A549 (cell line): ENCODE results near the gene TTC27. TPM values are rescaled to one million over a fixed set of nuclear protein-coding genes. Genes with fewer than 3 reads are reported as not detected.

ENCODE experiments used
- ATAC-seq, 2 experiments: fragments of 200-7000 bp in 1 of 2; fragments of >200 bp in 1 of 2; cut with Nextera tagmentation in 1 of 2; cut with Tn5 transposase in 1 of 2; 3 replicates each; pipeline versions ENCODE4 v1.8.0 to v1.9.1; 2018 to 2020; ENCODE audit warnings: mild to moderate bottlenecking in 1 of 2, moderate library complexity in 1 of 2
- CTCF ChIA-PET: fragments of 300-600 bp; sonication (Branson Sonifier 250); formaldehyde crosslinking; extraction: SDS; loops from one replicate; lab custom pipeline; 2021; ENCODE audit warnings: antibody characterized with exemption, inconsistent platforms; lab: Yijun Ruan, JAX
- POLR2A ChIA-PET: fragments of 350-600 bp; formaldehyde crosslinking; extraction: SDS; loops from one replicate; lab custom pipeline; 2021; ENCODE audit warnings: antibody characterized with exemption, inconsistent platforms; lab: Yijun Ruan, JAX
- DNase-seq, 2 experiments: peaks; one replicate each; pipeline versions ENCODE4 v3.0.0 to v3.0.0-alpha.2; 2011 to 2016; ENCODE audit warnings: low read depth in 1 of 2, low spot score in 1 of 2
- FAIRE-seq: peaks from 2 replicates; lab custom pipeline; 2011; peaks lifted over from hg19 to GRCh38; lab: Jason Lieb, UNC
- H3K27ac ChIP-seq, 2 experiments: fragments of >200 bp; sonication (Bioruptor Twin); formaldehyde crosslinking; 3 replicates each; pipeline ENCODE4 v1.5.1; 2016 to 2017
- H3K4me1 ChIP-seq: fragments of >200 bp; sonication (Bioruptor Twin); formaldehyde crosslinking; 3 replicates; pipeline ENCODE4 v1.6.1; 2016
- H3K4me2 ChIP-seq: fragments of >200 bp; sonication (Bioruptor Twin); formaldehyde crosslinking; 3 replicates; pipeline ENCODE4 v1.6.1; 2016
- H3K4me3 ChIP-seq: fragments of >200 bp; sonication (Bioruptor Twin); formaldehyde crosslinking; 3 replicates; pipeline ENCODE4 v1.5.1; 2016
- H3K9me3 ChIP-seq: fragments of >200 bp; sonication (Bioruptor Twin); formaldehyde crosslinking; 3 replicates; pipeline ENCODE4 v1.6.1; 2016
- BHLHE40 ChIP-seq: IDR thresholded peaks from 2 replicates; pipeline ENCODE4 v1.6.1; 2012; ENCODE audit warnings: low read depth, low read length, inconsistent platforms
- CEBPB ChIP-seq, 2 experiments: fragments of >200 bp in 1 of 2; sonication (Bioruptor Twin) in 1 of 2; formaldehyde crosslinking in 1 of 2; IDR thresholded peaks; 2 replicates each; pipeline ENCODE4 v1.6.1; 2012 to 2016
- EHMT2 ChIP-seq: fragments of 200-600 bp; sonication (generic); IDR thresholded peaks from 2 replicates; pipeline ENCODE4 v1.6.1; 2016; ENCODE audit warnings: antibody characterized with exemption, low read depth, mild to moderate bottlenecking, moderate library complexity
- EP300 ChIP-seq, 2 experiments: fragments of >200 bp; sonication (Bioruptor Twin); formaldehyde crosslinking; IDR thresholded peaks; 2 replicates in 1 of 2; 3 replicates in 1 of 2; pipeline ENCODE4 v1.6.1; 2016 to 2017
- ESRRA ChIP-seq: fragments of 150-350 bp; IDR thresholded peaks from 2 replicates; pipeline ENCODE4 v1.6.1; 2014; ENCODE audit warnings: mild to moderate bottlenecking, low read length, borderline replicate concordance
- FOSB ChIP-seq: fragments of 250-450 bp; sonication (Bioruptor Pico); IDR thresholded peaks from 2 replicates; pipeline ENCODE4 v1.5.0; 2020; ENCODE audit warnings: mild to moderate bottlenecking, moderate library complexity
- FOXS1 ChIP-seq: fragments of 250-450 bp; sonication (Bioruptor Pico); IDR thresholded peaks from 2 replicates; pipeline ENCODE4 v1.5.0; 2020; ENCODE audit warnings: mild to moderate bottlenecking, moderate library complexity
- GATA3 ChIP-seq: IDR thresholded peaks from 2 replicates; pipeline ENCODE4 v1.6.1; 2012; ENCODE audit warnings: borderline replicate concordance
- HDAC2 ChIP-seq: fragments of 200-600 bp; sonication (generic); IDR thresholded peaks from 2 replicates; pipeline ENCODE4 v1.6.1; 2016
- HOXB13 ChIP-seq: fragments of 250-450 bp; sonication (Bioruptor Pico); IDR thresholded peaks from 2 replicates; pipeline ENCODE4 v1.5.0; 2020; ENCODE audit warnings: low read depth, mild to moderate bottlenecking, moderate library complexity
- JUN ChIP-seq, 2 experiments: fragments of >200 bp; sonication (Bioruptor Twin); formaldehyde crosslinking; IDR thresholded peaks; 2 replicates in 1 of 2; 3 replicates in 1 of 2; pipeline ENCODE4 v1.6.1; 2016 to 2017
- MYC ChIP-seq: IDR thresholded peaks from 2 replicates; pipeline ENCODE4 v1.6.1; 2012; ENCODE audit warnings: mild to moderate bottlenecking, inconsistent platforms, low read length, improper control_type of control experiment, borderline replicate concordance
- NFE2L2 ChIP-seq: fragments of 150-350 bp; conservative IDR thresholded peaks from 2 replicates; pipeline ENCODE4 v1.6.1; 2014; ENCODE audit warnings: low read length
- PHF8 ChIP-seq: fragments of 200-600 bp; sonication (generic); IDR thresholded peaks from 2 replicates; pipeline ENCODE4 v1.6.1; 2016; ENCODE audit warnings: low read depth, mild to moderate bottlenecking, antibody characterized with exemption, moderate library complexity, borderline replicate concordance
- RAD21 ChIP-seq, 2 experiments: fragments of >200 bp in 1 of 2; sonication (Bioruptor Twin) in 1 of 2; formaldehyde crosslinking in 1 of 2; IDR thresholded peaks in 1 of 2; conservative IDR thresholded peaks in 1 of 2; 2 replicates in 1 of 2; 3 replicates in 1 of 2; pipeline ENCODE4 v1.6.1; 2012 to 2018; ENCODE audit warnings: inconsistent platforms in 1 of 2
- RARB ChIP-seq: fragments of 250-450 bp; sonication (Bioruptor Pico); IDR thresholded peaks from 2 replicates; pipeline ENCODE4 v1.8.0; 2021; ENCODE audit warnings: mild to moderate bottlenecking, moderate library complexity
- RCOR1 ChIP-seq: fragments of 150-350 bp; IDR thresholded peaks from 2 replicates; pipeline ENCODE4 v1.6.1; 2014; ENCODE audit warnings: antibody characterized with exemption, low read length, low read depth
- WGBS: methylation state at CpG from one replicate; pipeline ENCODE4 v1.1.6; 2017; ENCODE audit errors: missing lambda C conversion rate; 5-methylcytosine and 5-hydroxymethylcytosine counted together
- polyA plus RNA-seq, 4 experiments: library from polyadenylated mRNA; depleted of rRNA in 3 of 4; stranded (reverse); fragments of >200 nt; fragmentation: RNase III in 1 of 4; extraction: RNeasy Plus Mini Kit Qiagen cat#74134 plus additional on column Dnase treatment in 1 of 4; gene quantifications; 2 replicates in 3 of 4; 3 replicates in 1 of 4; pipeline ENCODE4 v1.2.3, GENCODE V29; 2011 to 2017
- TF ChIP-seq, protein P1 (sequence below): fragments of >200 bp; sonication (Bioruptor Twin); formaldehyde crosslinking; IDR thresholded peaks from 3 replicates; pipeline ENCODE4 v1.5.1; 2016
- TF ChIP-seq, protein P2 (sequence below): fragments of >200 bp; sonication (Bioruptor Twin); formaldehyde crosslinking; IDR thresholded peaks from 2 replicates; pipeline ENCODE4 v1.6.1; 2016
- TF ChIP-seq, protein P3 (sequence below): IDR thresholded peaks from 2 replicates; pipeline ENCODE4 v1.6.1; 2012; ENCODE audit warnings: low read depth, borderline replicate concordance
- TF ChIP-seq, protein P4 (sequence below): IDR thresholded peaks from 2 replicates; pipeline ENCODE4 v1.6.1; 2012

Gene TTC27
- polyA plus RNA-seq, 2 of the 4 experiments (the other 2 are of a cell fraction), result 21.7 to 56.2 TPM

DNA sequence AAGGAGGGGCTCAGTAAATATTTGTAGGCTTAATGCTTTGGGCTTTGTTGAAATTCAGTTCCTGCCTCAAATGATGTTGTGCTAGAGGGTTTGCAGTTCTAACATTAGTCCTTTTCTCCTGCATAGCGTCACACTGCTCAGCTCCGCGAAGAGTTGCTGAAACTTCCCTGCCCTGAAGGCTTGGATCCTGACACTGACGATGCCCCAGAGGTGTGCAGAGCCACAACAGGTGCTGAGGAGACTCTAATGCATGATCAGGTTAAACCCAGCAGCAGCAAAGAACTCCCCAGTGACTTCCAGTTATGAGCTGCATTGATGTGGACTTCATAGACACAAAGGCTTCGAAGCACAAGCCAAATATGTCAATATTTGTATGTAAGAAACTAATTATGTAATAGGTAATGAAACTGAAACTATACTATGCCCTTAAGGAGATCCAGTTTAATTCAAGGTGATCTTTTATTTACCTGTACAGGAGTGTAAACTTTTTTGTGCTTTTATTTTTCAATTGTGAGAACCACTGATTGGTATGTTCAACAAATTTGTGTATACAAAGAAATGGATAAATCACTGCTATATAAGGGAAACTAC, 10.2 kb upstream of the TTC27 start:
- no peaks in the 10 kb centered on the region for H3K9me3 ChIP-seq
- no peak overlapping the region for H3K4me3 ChIP-seq
- no peak overlapping the region for H3K27ac ChIP-seq
- TF ChIP-seq RARB, result no peak
- TF ChIP-seq PHF8, result no peak
- no peak for TF ChIP-seq BHLHE40
- no peak for TF ChIP-seq GATA3
- TF ChIP-seq EP300 (IDR thresholded peaks at IDR 0.05), result no peak
- TF ChIP-seq CEBPB (IDR thresholded peaks at IDR 0.05), result no peak
- TF ChIP-seq HOXB13 (CRISPR knock-in tag), result no peak
- no peak for TF ChIP-seq EHMT2
- no peak for TF ChIP-seq RCOR1
- TF ChIP-seq, protein P1, sequence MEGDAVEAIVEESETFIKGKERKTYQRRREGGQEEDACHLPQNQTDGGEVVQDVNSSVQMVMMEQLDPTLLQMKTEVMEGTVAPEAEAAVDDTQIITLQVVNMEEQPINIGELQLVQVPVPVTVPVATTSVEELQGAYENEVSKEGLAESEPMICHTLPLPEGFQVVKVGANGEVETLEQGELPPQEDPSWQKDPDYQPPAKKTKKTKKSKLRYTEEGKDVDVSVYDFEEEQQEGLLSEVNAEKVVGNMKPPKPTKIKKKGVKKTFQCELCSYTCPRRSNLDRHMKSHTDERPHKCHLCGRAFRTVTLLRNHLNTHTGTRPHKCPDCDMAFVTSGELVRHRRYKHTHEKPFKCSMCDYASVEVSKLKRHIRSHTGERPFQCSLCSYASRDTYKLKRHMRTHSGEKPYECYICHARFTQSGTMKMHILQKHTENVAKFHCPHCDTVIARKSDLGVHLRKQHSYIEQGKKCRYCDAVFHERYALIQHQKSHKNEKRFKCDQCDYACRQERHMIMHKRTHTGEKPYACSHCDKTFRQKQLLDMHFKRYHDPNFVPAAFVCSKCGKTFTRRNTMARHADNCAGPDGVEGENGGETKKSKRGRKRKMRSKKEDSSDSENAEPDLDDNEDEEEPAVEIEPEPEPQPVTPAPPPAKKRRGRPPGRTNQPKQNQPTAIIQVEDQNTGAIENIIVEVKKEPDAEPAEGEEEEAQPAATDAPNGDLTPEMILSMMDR, result no peak
- TF ChIP-seq FOSB (CRISPR knock-in tag), result no peak
- no peak for TF ChIP-seq MYC
- TF ChIP-seq FOXS1, result no peak
- TF ChIP-seq, all 56 proteins: peak for 0
- WGBS, result 90% methylated on average over 5 of the region's 5 CpGs
- FAIRE-seq (no peak), DNase-seq (no peak), ATAC-seq (no peak)
- H3K4me2 ChIP-seq, result no peak overlapping the region
- ChIA-PET CTCF (no interaction called here), POLR2A (no interaction called here)
- no peaks in the 10 kb centered on the region for H3K4me1 ChIP-seq

DNA sequence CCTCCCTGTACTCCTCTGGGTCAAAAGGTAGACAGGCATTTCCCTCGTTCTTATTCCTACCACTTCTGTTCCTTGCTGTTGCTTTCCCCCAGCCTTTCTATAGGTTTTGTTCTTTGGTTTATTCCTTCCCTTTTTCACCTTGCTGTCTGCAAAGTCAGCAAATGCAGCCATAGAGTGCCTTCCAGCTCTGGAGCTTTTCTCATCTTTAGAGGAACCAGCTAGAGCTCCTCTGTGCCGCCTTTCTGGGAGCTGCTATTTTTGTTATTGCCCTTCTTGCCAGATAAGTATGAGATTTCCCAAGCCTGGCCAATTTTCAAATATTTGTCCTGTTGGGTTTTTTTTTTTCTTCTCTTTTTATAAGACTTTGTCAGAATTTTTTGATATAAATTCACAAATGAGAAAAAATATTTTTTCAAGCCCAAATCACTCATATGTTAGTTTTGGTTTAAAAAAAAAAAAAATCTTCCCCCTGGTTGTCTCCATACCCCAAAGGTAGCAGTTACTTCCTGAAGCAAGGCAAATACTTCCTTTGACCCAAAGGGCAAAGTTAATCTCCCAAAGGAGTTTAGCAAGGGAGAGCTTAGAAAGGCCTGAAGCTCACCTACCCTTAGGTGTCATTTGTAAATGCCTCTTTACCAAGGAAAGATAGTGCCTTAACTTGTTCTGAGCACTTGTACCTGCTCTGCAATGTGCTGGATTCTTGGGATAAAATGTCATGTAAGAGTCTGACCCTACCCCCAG, 5.1 kb upstream of the TTC27 start:
- CTCF ChIA-PET, result interaction anchor here (1.4 kb wide), 1 partner anchor 70 kb away, joined by 3 read pairs; no protein-coding TSS in a partner anchor
- no peak for FAIRE-seq
- Histone ChIP-seq H3K4me1 (no peaks in the 10 kb centered on the region), H3K9me3 (no peaks in the 10 kb centered on the region), H3K4me2 (no peak overlapping the region), H3K4me3 (no peak overlapping the region), H3K27ac (no peak overlapping the region)
- POLR2A ChIA-PET, result interaction anchor here (0.5 to 0.7 kb wide), 2 partner anchors 611 to 789 kb away, joined by 3 to 6 read pairs; no protein-coding TSS in a partner anchor
- no peak for ATAC-seq
- WGBS, result 91% methylated on average over 2 of the region's 2 CpGs
- no peak for DNase-seq
- no peak for TF ChIP-seq JUN (IDR thresholded peaks at IDR 0.05)
- TF ChIP-seq, protein P2, sequence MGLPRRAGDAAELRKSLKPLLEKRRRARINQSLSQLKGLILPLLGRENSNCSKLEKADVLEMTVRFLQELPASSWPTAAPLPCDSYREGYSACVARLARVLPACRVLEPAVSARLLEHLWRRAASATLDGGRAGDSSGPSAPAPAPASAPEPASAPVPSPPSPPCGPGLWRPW, result no peak
- TF ChIP-seq ESRRA, result no peak
- no peak for TF ChIP-seq PHF8
- TF ChIP-seq, protein P3, sequence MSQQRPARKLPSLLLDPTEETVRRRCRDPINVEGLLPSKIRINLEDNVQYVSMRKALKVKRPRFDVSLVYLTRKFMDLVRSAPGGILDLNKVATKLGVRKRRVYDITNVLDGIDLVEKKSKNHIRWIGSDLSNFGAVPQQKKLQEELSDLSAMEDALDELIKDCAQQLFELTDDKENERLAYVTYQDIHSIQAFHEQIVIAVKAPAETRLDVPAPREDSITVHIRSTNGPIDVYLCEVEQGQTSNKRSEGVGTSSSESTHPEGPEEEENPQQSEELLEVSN, result no peak
- TF ChIP-seq RAD21 (conservative IDR thresholded peaks at IDR 0.05 in 1 of 2, IDR thresholded peaks at IDR 0.05 in 1 of 2), result no peak
- TF ChIP-seq, protein P4, sequence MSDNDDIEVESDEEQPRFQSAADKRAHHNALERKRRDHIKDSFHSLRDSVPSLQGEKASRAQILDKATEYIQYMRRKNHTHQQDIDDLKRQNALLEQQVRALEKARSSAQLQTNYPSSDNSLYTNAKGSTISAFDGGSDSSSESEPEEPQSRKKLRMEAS, result no peak
- no peak for TF ChIP-seq NFE2L2
- no peak for TF ChIP-seq HDAC2
